ENCODE results near the gene SYNGAP1.

DNA sequence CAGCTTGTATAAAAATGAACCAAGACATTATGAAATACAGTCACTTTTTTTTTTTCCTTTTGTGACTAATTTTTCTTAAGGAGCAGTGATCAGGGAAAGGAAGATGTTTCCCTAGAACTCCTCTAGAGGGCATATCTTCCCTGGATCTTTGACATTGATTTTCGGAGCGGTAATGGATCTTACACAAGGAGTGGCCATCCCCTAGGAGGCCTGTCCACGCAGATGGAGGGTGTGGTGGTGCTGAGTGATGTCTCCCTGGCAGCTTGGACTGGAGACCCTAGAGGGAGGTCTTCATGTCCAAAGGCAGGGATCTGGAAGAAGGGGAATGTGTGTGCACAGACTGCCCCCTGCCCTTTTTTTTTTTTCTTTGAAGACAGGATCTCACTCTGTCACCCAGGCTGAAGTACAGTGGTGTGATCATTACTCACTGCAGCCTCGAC, 35.3 kb upstream of the SYNGAP1 start:
- TF ChIP-seq POLR2A (IDR thresholded peaks at IDR 0.05) (no peak), POLR2AphosphoS5 (IDR thresholded peaks at IDR 0.05) (no peak), EP300 (IDR thresholded peaks at IDR 0.05) (no peak)
- TF ChIP-seq, protein P1, sequence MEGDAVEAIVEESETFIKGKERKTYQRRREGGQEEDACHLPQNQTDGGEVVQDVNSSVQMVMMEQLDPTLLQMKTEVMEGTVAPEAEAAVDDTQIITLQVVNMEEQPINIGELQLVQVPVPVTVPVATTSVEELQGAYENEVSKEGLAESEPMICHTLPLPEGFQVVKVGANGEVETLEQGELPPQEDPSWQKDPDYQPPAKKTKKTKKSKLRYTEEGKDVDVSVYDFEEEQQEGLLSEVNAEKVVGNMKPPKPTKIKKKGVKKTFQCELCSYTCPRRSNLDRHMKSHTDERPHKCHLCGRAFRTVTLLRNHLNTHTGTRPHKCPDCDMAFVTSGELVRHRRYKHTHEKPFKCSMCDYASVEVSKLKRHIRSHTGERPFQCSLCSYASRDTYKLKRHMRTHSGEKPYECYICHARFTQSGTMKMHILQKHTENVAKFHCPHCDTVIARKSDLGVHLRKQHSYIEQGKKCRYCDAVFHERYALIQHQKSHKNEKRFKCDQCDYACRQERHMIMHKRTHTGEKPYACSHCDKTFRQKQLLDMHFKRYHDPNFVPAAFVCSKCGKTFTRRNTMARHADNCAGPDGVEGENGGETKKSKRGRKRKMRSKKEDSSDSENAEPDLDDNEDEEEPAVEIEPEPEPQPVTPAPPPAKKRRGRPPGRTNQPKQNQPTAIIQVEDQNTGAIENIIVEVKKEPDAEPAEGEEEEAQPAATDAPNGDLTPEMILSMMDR (IDR thresholded peaks at IDR 0.05), result no peak

Data from stomach (tissue), 4 donors.